MCF 10A (cell line): ENCODE data around the gene SLC17A3. TPM values are rescaled to one million over a fixed set of nuclear protein-coding genes. Genes with fewer than 3 reads are reported as not detected.

Experiments
- BruUV-seq: library from RNA; stranded (reverse); fragments of 400-500 nt; replicated peaks from 2 replicates; lab custom pipeline; 2021; lab: Mats Ljungman, UMichigan
- CTCF ChIA-PET: fragments of 300-600 bp; sonication (Branson Sonifier 250); formaldehyde crosslinking; extraction: SDS; loops from one replicate; lab custom pipeline; 2021; ENCODE audit warnings: antibody characterized with exemption, inconsistent platforms; lab: Yijun Ruan, JAX
- POLR2A ChIA-PET: fragments of 300-600, 350-650 bp; sonication (Branson Sonifier 250); formaldehyde crosslinking; extraction: SDS; loops from one replicate; lab custom pipeline; 2020; ENCODE audit warnings: antibody characterized with exemption, inconsistent platforms; lab: Yijun Ruan, JAX
- DNase-seq: peaks from one replicate; pipeline ENCODE4 v3.0.0-alpha.2; 2018; ENCODE audit not compliant: unreplicated experiment
- H3K27ac Mint-ChIP-seq: one replicate; pipeline ENCODE4 v1.8.0; 2022; ENCODE audit warnings: mild to moderate bottlenecking, low read depth, mixed read lengths; ENCODE audit not compliant: unreplicated experiment
- H3K27me3 Mint-ChIP-seq: one replicate; pipeline ENCODE4 v1.8.0; 2022; ENCODE audit warnings: mixed read lengths; ENCODE audit not compliant: insufficient read depth, unreplicated experiment
- H3K36me3 Mint-ChIP-seq: one replicate; pipeline ENCODE4 v1.8.0; 2022; ENCODE audit warnings: mild to moderate bottlenecking, moderate library complexity, mixed read lengths; ENCODE audit not compliant: insufficient read depth, unreplicated experiment
- H3K4me1 Mint-ChIP-seq: one replicate; pipeline ENCODE4 v1.8.0; 2022; ENCODE audit warnings: mixed read lengths; ENCODE audit not compliant: insufficient read depth, unreplicated experiment
- H3K4me3 Mint-ChIP-seq: one replicate; pipeline ENCODE4 v1.8.0; 2022; ENCODE audit warnings: mild to moderate bottlenecking, moderate library complexity, mixed read lengths; ENCODE audit not compliant: unreplicated experiment
- H3K9me3 Mint-ChIP-seq: one replicate; pipeline ENCODE4 v1.8.0; 2022; ENCODE audit warnings: mixed read lengths; ENCODE audit not compliant: unreplicated experiment
- intact Hi-C: fragments of 100-400 bp; cut with micrococcal nuclease; formaldehyde crosslinking; loops from 2 replicates; pipeline ENCODE4 v1.14.1; 2022
- total RNA-seq: library from RNA; stranded (reverse); gene quantifications from 2 replicates; pipeline ENCODE4 v1.2.3, GENCODE V29; 2022
- TF ChIP-seq, protein P1 (sequence below): fragments of 200-600 bp; IDR thresholded peaks from one replicate; pipeline ENCODE4 v1.8.0; 2022; ENCODE audit warnings: antibody characterized with exemption, mild to moderate bottlenecking; ENCODE audit not compliant: unreplicated experiment

SLC17A3 gene
- total RNA-seq, 1 experiment from 2014 or later, result not detected

- CTCF ChIA-PET, result interaction anchor here (0.7 kb wide), 1 partner anchor 229 kb away, joined by 3 read pairs; no protein-coding TSS in a partner anchor
- TF ChIP-seq, protein P1, sequence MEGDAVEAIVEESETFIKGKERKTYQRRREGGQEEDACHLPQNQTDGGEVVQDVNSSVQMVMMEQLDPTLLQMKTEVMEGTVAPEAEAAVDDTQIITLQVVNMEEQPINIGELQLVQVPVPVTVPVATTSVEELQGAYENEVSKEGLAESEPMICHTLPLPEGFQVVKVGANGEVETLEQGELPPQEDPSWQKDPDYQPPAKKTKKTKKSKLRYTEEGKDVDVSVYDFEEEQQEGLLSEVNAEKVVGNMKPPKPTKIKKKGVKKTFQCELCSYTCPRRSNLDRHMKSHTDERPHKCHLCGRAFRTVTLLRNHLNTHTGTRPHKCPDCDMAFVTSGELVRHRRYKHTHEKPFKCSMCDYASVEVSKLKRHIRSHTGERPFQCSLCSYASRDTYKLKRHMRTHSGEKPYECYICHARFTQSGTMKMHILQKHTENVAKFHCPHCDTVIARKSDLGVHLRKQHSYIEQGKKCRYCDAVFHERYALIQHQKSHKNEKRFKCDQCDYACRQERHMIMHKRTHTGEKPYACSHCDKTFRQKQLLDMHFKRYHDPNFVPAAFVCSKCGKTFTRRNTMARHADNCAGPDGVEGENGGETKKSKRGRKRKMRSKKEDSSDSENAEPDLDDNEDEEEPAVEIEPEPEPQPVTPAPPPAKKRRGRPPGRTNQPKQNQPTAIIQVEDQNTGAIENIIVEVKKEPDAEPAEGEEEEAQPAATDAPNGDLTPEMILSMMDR, result no peak
- Mint-ChIP-seq H3K4me3 (no peak overlapping the region), H3K27ac (no peak overlapping the region), H3K4me1 (no peaks in the 10 kb centered on the region), H3K9me3 (no peaks in the 10 kb centered on the region), H3K27me3 (peaks cover 34% of the 10 kb centered on the region), H3K36me3 (no peaks in the 10 kb centered on the region)
- DNase-seq, result no peak
- BruUV-seq, result no TSS peak
- intact Hi-C loops, result no loop called here
- POLR2A ChIA-PET, result no interaction called here
Measured at GRCh38 chr6:25834950-25835349, 39.1 kb downstream of the SLC17A3 start.

DNA sequence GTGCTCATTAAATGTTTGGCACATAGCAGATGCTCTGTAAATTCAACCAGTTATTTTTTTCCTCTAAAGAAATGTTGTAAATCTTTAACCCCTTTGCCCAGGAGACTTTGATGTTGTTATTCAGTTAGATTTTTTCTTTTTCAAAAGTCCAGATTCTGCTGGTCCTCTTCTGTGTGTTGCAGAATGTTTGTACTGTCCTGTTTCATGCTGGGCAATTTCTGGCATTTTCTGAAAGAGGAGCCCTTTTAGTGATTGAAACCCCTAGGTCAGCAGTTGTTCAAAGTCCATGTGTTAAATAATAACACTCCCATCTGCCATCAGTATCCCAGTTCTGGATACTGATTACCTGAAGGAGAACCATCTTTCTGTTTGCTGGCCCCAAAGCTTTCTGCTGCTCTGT lies 40.9 kb downstream of the SLC17A3 start:
- H3K27ac Mint-ChIP-seq, result no peak overlapping the region
- no TSS peak for BruUV-seq
- no peak overlapping the region for H3K4me3 Mint-ChIP-seq
- POLR2A ChIA-PET, result no interaction called here
- H3K9me3 Mint-ChIP-seq, result no peaks in the 10 kb centered on the region
- no peaks in the 10 kb centered on the region for H3K36me3 Mint-ChIP-seq
- H3K4me1 Mint-ChIP-seq, result no peaks in the 10 kb centered on the region
- H3K27me3 Mint-ChIP-seq, result peaks cover 35% of the 10 kb centered on the region
- CTCF ChIA-PET, result no interaction called here
- no peak for DNase-seq
- TF ChIP-seq, protein P1, result no peak
- intact Hi-C loops, result no loop called here

- intact Hi-C loops, result no loop called here
- Mint-ChIP-seq H3K9me3 (no peaks in the 10 kb centered on the region), H3K27me3 (peaks cover 35% of the 10 kb centered on the region), H3K27ac (no peak overlapping the region), H3K4me1 (no peaks in the 10 kb centered on the region), H3K36me3 (no peaks in the 10 kb centered on the region), H3K4me3 (no peak overlapping the region)
- ChIA-PET CTCF (interaction anchor here (1.0 kb wide), 1 partner anchor 22 kb away, joined by 3 read pairs; no protein-coding TSS in a partner anchor), POLR2A (no interaction called here)
- no TSS peak for BruUV-seq
- TF ChIP-seq, protein P1, result no peak
- DNase-seq, result no peak
Measured at GRCh38 chr6:25832670-25833069, 41.4 kb downstream of the SLC17A3 start.

DNA sequence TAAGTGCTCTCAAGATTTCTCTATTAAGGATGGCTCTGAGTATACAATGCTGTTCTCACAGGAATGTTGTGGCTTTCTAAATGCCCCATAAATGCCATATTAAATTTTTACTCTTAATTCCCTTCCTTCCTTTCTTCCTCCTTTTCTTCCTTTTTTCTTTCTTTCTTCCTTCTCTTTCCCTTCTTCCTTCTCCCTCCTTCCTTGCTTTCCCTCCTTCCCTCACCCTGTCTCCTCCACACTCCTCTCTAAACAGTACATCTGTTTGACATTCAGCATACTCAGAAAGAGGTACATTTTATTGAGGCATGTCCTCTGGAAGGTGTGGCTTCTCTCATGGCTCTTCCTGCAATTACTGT lies 41.8 kb downstream of the SLC17A3 start:
- Mint-ChIP-seq H3K27ac (no peak overlapping the region), H3K27me3 (peaks cover 35% of the 10 kb centered on the region), H3K4me1 (no peaks in the 10 kb centered on the region), H3K4me3 (no peak overlapping the region), H3K9me3 (no peaks in the 10 kb centered on the region), H3K36me3 (no peaks in the 10 kb centered on the region)
- POLR2A ChIA-PET, result no interaction called here
- no peak for DNase-seq
- no TSS peak for BruUV-seq
- CTCF ChIA-PET, result interaction anchor here (1.0 kb wide), 1 partner anchor 23 kb away, joined by 3 read pairs; no protein-coding TSS in a partner anchor
- intact Hi-C loops, result no loop called here
- TF ChIP-seq, protein P1, result no peak
